ELR (cell line): ENCODE results near the gene MTRR.
A peak's percentile ranks its signal among the peaks of the same experiment; 100 is the strongest.

Experiments used
- DNase-seq: peaks from one replicate; pipeline ENCODE4 v3.0.0-alpha.2; 2015; ENCODE audit warnings: low read depth

The MTRR gene

GRCh38 chr5:7868773-7869473 is at the start of gene MTRR, which contains the start of gene FASTKD3:
Gene MTRR (plus strand): TSS chr5:7869148. CDS start chr5:7870795, 1,647 bp downstream.
Gene FASTKD3 (minus strand): TSS chr5:7869031. CDS start chr5:7868083, 948 bp downstream.
- peak; percentile 95 for DNase-seq

- no peak for DNase-seq
Measured at GRCh38 chr5:7822449-7822848, 46.5 kb upstream of the MTRR start.

GRCh38 chr5:7823594-7823993 is 45.4 kb upstream of the MTRR start:
- no peak for DNase-seq

GRCh38 chr5:7824995-7825394 is 44.0 kb upstream of the MTRR start:
- DNase-seq = no peak

GRCh38 chr5:7825630-7826029 is 43.3 kb upstream of the MTRR start:
- DNase-seq = no peak

GRCh38 chr5:7827610-7828009 is 41.3 kb upstream of the MTRR start:
- DNase-seq = no peak

- no peak for DNase-seq
Measured at GRCh38 chr5:7828269-7828668, 40.7 kb upstream of the MTRR start.

- DNase-seq = no peak
Measured at GRCh38 chr5:7834982-7835381, 34.0 kb upstream of the MTRR start.

- no peak for DNase-seq
Measured at GRCh38 chr5:7837403-7837802, 31.5 kb upstream of the MTRR start.

- no peak for DNase-seq
Measured at GRCh38 chr5:7842531-7842930, 26.4 kb upstream of the MTRR start.

- no peak for DNase-seq
Measured at GRCh38 chr5:7844901-7845300, 24.0 kb upstream of the MTRR start.

- DNase-seq = no peak
Measured at GRCh38 chr5:7845557-7845956, 23.4 kb upstream of the MTRR start.

GRCh38 chr5:7846327-7846726 is 22.6 kb upstream of the MTRR start:
- DNase-seq = no peak

- DNase-seq = no peak
Measured at GRCh38 chr5:7848296-7848695, 20.7 kb upstream of the MTRR start.

GRCh38 chr5:7849681-7850394 is 19.1 kb upstream of the MTRR start:
- no peak for DNase-seq

- peak; percentile 24 for DNase-seq
Measured at GRCh38 chr5:7850395-7851239, 18.3 kb upstream of the MTRR start, which contains the start of gene CFAP90. Gene CFAP90 (minus strand): TSS chr5:7851133. CDS start chr5:7851021, 112 bp downstream.

GRCh38 chr5:7851240-7851592 is 17.7 kb upstream of the MTRR start:
- no peak for DNase-seq

- DNase-seq = no peak
Measured at GRCh38 chr5:7851617-7852289, 17.2 kb upstream of the MTRR start.

GRCh38 chr5:7852542-7852941 is 16.4 kb upstream of the MTRR start:
- no peak for DNase-seq

- no peak for DNase-seq
Measured at GRCh38 chr5:7852988-7853387, 16.0 kb upstream of the MTRR start.

GRCh38 chr5:7855611-7856010 is 13.3 kb upstream of the MTRR start:
- DNase-seq = no peak

GRCh38 chr5:7856855-7857254 is 12.1 kb upstream of the MTRR start:
- peak; percentile 42 for DNase-seq
